ENCODE measurements around the gene RAB31. TPM values are rescaled to one million over a fixed set of nuclear protein-coding genes. Genes with fewer than 3 reads are reported as not detected.
A peak's percentile ranks its signal among the peaks of the same experiment; 100 is the strongest.

RAB31 gene
- polyA plus RNA-seq, 1 of the 3 experiments (the other 2 are of a cell fraction) = 23.0 TPM

- TF ChIP-seq, protein P1, sequence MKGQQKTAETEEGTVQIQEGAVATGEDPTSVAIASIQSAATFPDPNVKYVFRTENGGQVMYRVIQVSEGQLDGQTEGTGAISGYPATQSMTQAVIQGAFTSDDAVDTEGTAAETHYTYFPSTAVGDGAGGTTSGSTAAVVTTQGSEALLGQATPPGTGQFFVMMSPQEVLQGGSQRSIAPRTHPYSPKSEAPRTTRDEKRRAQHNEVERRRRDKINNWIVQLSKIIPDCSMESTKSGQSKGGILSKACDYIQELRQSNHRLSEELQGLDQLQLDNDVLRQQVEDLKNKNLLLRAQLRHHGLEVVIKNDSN (IDR thresholded peaks at IDR 0.05; ENCODE audit: borderline replicate concordance, low read depth) = no peak
- no peak for TF ChIP-seq GATA2 (CRISPR knock-in tag; IDR thresholded peaks at IDR 0.05)
These were observed 48.3 kb downstream of the RAB31 start (continued) for GRCh38 chr18:9756271-9756932.

DNA sequence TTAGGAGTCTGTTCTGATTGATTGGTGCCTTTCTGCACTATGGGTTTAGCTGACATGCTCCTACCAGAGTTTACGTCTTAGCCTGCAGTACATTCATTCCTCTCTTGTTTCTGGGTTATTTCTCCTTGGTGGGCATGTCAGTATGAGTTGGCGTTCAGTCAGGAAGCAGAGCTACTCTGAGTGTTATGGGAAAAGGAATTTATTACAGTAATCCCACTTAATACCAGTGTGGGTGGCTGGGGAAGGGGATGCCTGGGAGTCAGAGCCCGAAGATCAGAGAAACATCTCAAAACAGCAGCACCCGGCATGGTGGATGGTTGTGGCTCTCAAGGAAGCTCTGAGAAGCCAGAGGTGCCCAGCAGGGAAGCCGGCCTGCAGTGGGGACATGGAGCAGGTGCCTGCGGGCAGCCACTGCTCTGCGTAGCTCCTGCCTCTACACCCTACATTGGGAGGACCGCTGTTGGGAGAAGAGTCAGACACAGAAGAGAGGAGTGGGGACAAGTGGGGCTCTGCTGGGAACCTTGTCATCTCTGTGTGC is 48.9 kb downstream of the RAB31 start:
- H3K79me2 ChIP-seq (ENCODE audit: insufficient read depth) = peaks cover 12% of the 10 kb centered on the region; the same call in 1 of the 2 replicates
- H3K9me3 ChIP-seq = no peaks in the 10 kb centered on the region
- no peaks in the 10 kb centered on the region for H4K20me1 ChIP-seq (ENCODE audit: insufficient read depth)
- POLR2A ChIA-PET = no interaction called here
- 86% methylated on average over 7 of the region's 8 CpGs for WGBS (ENCODE audit: low lambda C conversion rate)
- H3K4me3 ChIP-seq (ENCODE audit: low read depth in 2 of 2, low read length in 1 of 2) = no peak overlapping the region
- no peak for DNase-seq
- CTCF ChIA-PET = interaction anchor here (1.1 kb wide), 1 partner anchor 145 kb away, joined by 4 read pairs; no protein-coding TSS in a partner anchor
- no peak overlapping the region for H3K9ac ChIP-seq
- H3K27ac ChIP-seq (ENCODE audit: low read depth in 2 of 2, low read length in 1 of 2) = no peak overlapping the region
- H3F3A ChIP-seq (replicated peaks; ENCODE audit: insufficient read depth) = peaks cover 9% of the 10 kb centered on the region
- H3K9me2 ChIP-seq = no peaks in the 10 kb centered on the region
- no peaks in the 10 kb centered on the region for H3K27me3 ChIP-seq (ENCODE audit: insufficient read depth)
- H2AFZ ChIP-seq (ENCODE audit: low read depth) = no peak overlapping the region
- H3K4me1 ChIP-seq (ENCODE audit: control insufficient read depth in 1 of 2, insufficient read depth in 2 of 2, low read depth in 1 of 2, low read length in 1 of 2) = peaks cover 0 to 4% of the 10 kb centered on the region in 2 experiments; a peak in 2 of 4 replicates
- no peak overlapping the region for H3K4me2 ChIP-seq
- H3K36me3 ChIP-seq (replicated peaks in 1 of 2; ENCODE audit: control insufficient read depth in 1 of 2, insufficient read depth in 2 of 2, low read length in 1 of 2) = no peaks in the 10 kb centered on the region
- peak; percentile 31; the same call in 1 of the 2 replicates for TF ChIP-seq TCF12 (IDR thresholded peaks at IDR 0.05)
- TF ChIP-seq, protein P2, sequence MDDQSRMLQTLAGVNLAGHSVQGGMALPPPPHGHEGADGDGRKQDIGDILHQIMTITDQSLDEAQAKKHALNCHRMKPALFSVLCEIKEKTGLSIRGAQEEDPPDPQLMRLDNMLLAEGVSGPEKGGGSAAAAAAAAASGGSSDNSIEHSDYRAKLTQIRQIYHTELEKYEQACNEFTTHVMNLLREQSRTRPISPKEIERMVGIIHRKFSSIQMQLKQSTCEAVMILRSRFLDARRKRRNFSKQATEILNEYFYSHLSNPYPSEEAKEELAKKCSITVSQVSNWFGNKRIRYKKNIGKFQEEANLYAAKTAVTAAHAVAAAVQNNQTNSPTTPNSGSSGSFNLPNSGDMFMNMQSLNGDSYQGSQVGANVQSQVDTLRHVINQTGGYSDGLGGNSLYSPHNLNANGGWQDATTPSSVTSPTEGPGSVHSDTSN (IDR thresholded peaks at IDR 0.05) = 0 out of 2 replicates have a peak, but pooled peaks have one; percentile 20
- no peak for TF ChIP-seq ELF1 (IDR thresholded peaks at IDR 0.05)

GRCh38 chr18:9757827-9758621 is 49.9 kb downstream of the RAB31 start:
- Histone ChIP-seq H3F3A (replicated peaks; ENCODE audit: insufficient read depth) (peaks cover 2% of the 10 kb centered on the region), H3K9ac (no peak overlapping the region), H4K20me1 (ENCODE audit: insufficient read depth) (no peaks in the 10 kb centered on the region), H3K27ac (ENCODE audit: low read depth in 2 of 2, low read length in 1 of 2) (peak overlapping the region in 1 of 2 experiments; percentile 39; a peak in 1 of 4 replicates), H2AFZ (ENCODE audit: low read depth) (no peak overlapping the region), H3K9me2 (no peaks in the 10 kb centered on the region), H3K36me3 (replicated peaks in 1 of 2; ENCODE audit: control insufficient read depth in 1 of 2, insufficient read depth in 2 of 2, low read length in 1 of 2) (no peaks in the 10 kb centered on the region), H3K4me2 (peak overlapping the region; percentile 37; the same call in 1 of the 2 replicates), H3K9me3 (no peaks in the 10 kb centered on the region), H3K79me2 (ENCODE audit: insufficient read depth) (peaks cover 20% of the 10 kb centered on the region; the same call in 1 of the 2 replicates), H3K4me3 (ENCODE audit: low read depth in 2 of 2, low read length in 1 of 2) (no peak overlapping the region), H3K4me1 (ENCODE audit: control insufficient read depth in 1 of 2, insufficient read depth in 2 of 2, low read depth in 1 of 2, low read length in 1 of 2) (peaks cover 0 to 4% of the 10 kb centered on the region in 2 experiments; a peak in 2 of 4 replicates), H3K27me3 (ENCODE audit: insufficient read depth) (no peaks in the 10 kb centered on the region)
- ChIA-PET CTCF (no interaction called here), POLR2A (no interaction called here)
- DNase-seq = no peak
- no peak for TF ChIP-seq RFX5 (IDR thresholded peaks at IDR 0.05; ENCODE audit: low read length)
- no peak for TF ChIP-seq GATA2 (CRISPR knock-in tag; IDR thresholded peaks at IDR 0.05)
- TF ChIP-seq CHD2 (IDR thresholded peaks at IDR 0.05; ENCODE audit: low read length, partially characterized antibody) = no peak
- TF ChIP-seq FOSL2 (IDR thresholded peaks at IDR 0.05; ENCODE audit: borderline replicate concordance, low read depth) = peak; percentile 24; the same call in 1 of the 2 replicates
- TF ChIP-seq TCF12 (IDR thresholded peaks at IDR 0.05) = no peak; the same call in 1 of the 2 replicates
- TF ChIP-seq, protein P2 (IDR thresholded peaks at IDR 0.05) = peak; percentile 41; the same call in 1 of the 2 replicates
- no peak for TF ChIP-seq EP300 (IDR thresholded peaks at IDR 0.05; ENCODE audit: borderline replicate concordance in 1 of 2, low read depth in 1 of 2, low read length in 1 of 2)
- WGBS (ENCODE audit: low lambda C conversion rate) = 84% methylated on average over 18 of the region's 18 CpGs

All from SK-N-SH (cell line).